Activated CD4-positive, alpha-beta T cell treated with anti-CD3 and anti-CD28 coated beads, Interleukin-2, amount 50 U/mL, for 48 hours (primary cell): Measurements from ENCODE around the gene PPP3CA.

Source experiments
- DNase-seq, 2 experiments: peaks; one replicate each; pipeline ENCODE4 v3.0.0-alpha.2; 2020

Gene PPP3CA

GRCh38 chr4:101286663-101287062 is 60.7 kb downstream of the PPP3CA start:
- no peak for DNase-seq

GRCh38 chr4:101285985-101286384 is 61.3 kb downstream of the PPP3CA start:
- DNase-seq, result no peak

- DNase-seq, result no peak
These were observed 62.8 kb downstream of the PPP3CA start for GRCh38 chr4:101284546-101284945.

- no peak for DNase-seq
These were observed 63.9 kb downstream of the PPP3CA start for GRCh38 chr4:101283434-101283833.

- peak; percentile 28 to 49 for DNase-seq
These were observed 65.1 kb downstream of the PPP3CA start for GRCh38 chr4:101282076-101282844.

- no peak for DNase-seq
These were observed 66.3 kb downstream of the PPP3CA start for GRCh38 chr4:101280866-101281600.

- no peak for DNase-seq
These were observed 67.9 kb downstream of the PPP3CA start for GRCh38 chr4:101279377-101279871.

- DNase-seq, result no peak
These were observed 69.7 kb downstream of the PPP3CA start for GRCh38 chr4:101277671-101278070.

GRCh38 chr4:101276661-101277060 is 70.7 kb downstream of the PPP3CA start:
- DNase-seq, result no peak

GRCh38 chr4:101274888-101275752 is 72.2 kb downstream of the PPP3CA start:
- no peak for DNase-seq

- no peak for DNase-seq
These were observed 75.8 kb downstream of the PPP3CA start for GRCh38 chr4:101271516-101271915.

- DNase-seq, result no peak
These were observed 77.6 kb downstream of the PPP3CA start for GRCh38 chr4:101269682-101270081.

- DNase-seq, result no peak
These were observed 81.5 kb downstream of the PPP3CA start for GRCh38 chr4:101265816-101266172.

GRCh38 chr4:101264993-101265815 is 82.1 kb downstream of the PPP3CA start:
- DNase-seq, result no peak

GRCh38 chr4:101264512-101264911 is 82.8 kb downstream of the PPP3CA start:
- DNase-seq, result no peak

GRCh38 chr4:101262683-101263082 is 84.6 kb downstream of the PPP3CA start:
- no peak for DNase-seq

- DNase-seq, result no peak
These were observed 87.5 kb downstream of the PPP3CA start for GRCh38 chr4:101259876-101260275.

- no peak for DNase-seq
These were observed 88.4 kb downstream of the PPP3CA start for GRCh38 chr4:101258883-101259282.

GRCh38 chr4:101256222-101256621 is 91.1 kb downstream of the PPP3CA start:
- no peak for DNase-seq

- DNase-seq, result no peak
These were observed 92.5 kb downstream of the PPP3CA start for GRCh38 chr4:101254776-101255175.

- no peak for DNase-seq
These were observed 94.2 kb downstream of the PPP3CA start for GRCh38 chr4:101253121-101253520.

- DNase-seq, result no peak
These were observed 94.6 kb downstream of the PPP3CA start for GRCh38 chr4:101252721-101253120.
